H9 (cell line): ENCODE results near the gene POU4F3. TPM values are rescaled to one million over a fixed set of nuclear protein-coding genes. Genes with fewer than 3 reads are reported as not detected.

ENCODE experiments used
- DNase-seq: peaks from one replicate; pipeline ENCODE4 v3.0.0-alpha.2; 2017
- H2AFZ ChIP-seq: one replicate; pipeline ENCODE4 v1.6.1; 2013; ENCODE audit warnings: mild to moderate bottlenecking, low read length, control low read depth, moderate library complexity
- H2AK5ac ChIP-seq: 2 replicates; pipeline ENCODE4 v1.6.1; 2013; ENCODE audit warnings: low read length, control low read depth, mixed read lengths; ENCODE audit not compliant: insufficient read length
- H2BK120ac ChIP-seq: one replicate; pipeline ENCODE4 v1.6.1; 2013; ENCODE audit warnings: low read depth, mild to moderate bottlenecking, low read length, control low read depth, inconsistent platforms; ENCODE audit not compliant: poor library complexity, severe bottlenecking
- H2BK12ac ChIP-seq: 2 replicates; pipeline ENCODE4 v1.6.1; 2013; ENCODE audit warnings: low read length, control low read depth, mixed read lengths, low read depth; ENCODE audit not compliant: insufficient read length
- H2BK15ac ChIP-seq: 2 replicates; pipeline ENCODE4 v1.6.1; 2013; ENCODE audit warnings: low read depth, low read length, control low read depth
- H2BK20ac ChIP-seq: one replicate; pipeline ENCODE4 v1.6.1; 2013; ENCODE audit warnings: low read depth, mild to moderate bottlenecking, low read length, control low read depth, inconsistent platforms; ENCODE audit not compliant: poor library complexity, severe bottlenecking
- H2BK5ac ChIP-seq: 2 replicates; pipeline ENCODE4 v1.6.1; 2013; ENCODE audit warnings: low read length, control low read depth, mixed read lengths; ENCODE audit not compliant: insufficient read length
- H3K14ac ChIP-seq: 2 replicates; pipeline ENCODE4 v1.6.1; 2013; ENCODE audit warnings: low read length, control low read depth; ENCODE audit not compliant: insufficient read depth
- H3K18ac ChIP-seq: 2 replicates; pipeline ENCODE4 v1.6.1; 2013; ENCODE audit warnings: low read depth, mild to moderate bottlenecking, mixed read lengths, low read length, control low read depth; ENCODE audit not compliant: insufficient read length
- H3K23ac ChIP-seq: 2 replicates; pipeline ENCODE4 v1.6.1; 2013; ENCODE audit warnings: low read length, control low read depth, mixed read lengths, low read depth; ENCODE audit not compliant: insufficient read length
- H3K23me2 ChIP-seq: 2 replicates; pipeline ENCODE4 v1.6.1; 2013; ENCODE audit warnings: low read depth, mild to moderate bottlenecking, mixed read lengths, low read length, control low read depth; ENCODE audit not compliant: insufficient read length, poor library complexity, severe bottlenecking
- H3K27ac ChIP-seq: 2 replicates; pipeline ENCODE4 v1.5.1; 2013; ENCODE audit warnings: low read length, control low read depth, mixed read lengths, low read depth; ENCODE audit not compliant: insufficient read length
- H3K27me3 ChIP-seq: 2 replicates; pipeline ENCODE4 v1.6.1; 2013; ENCODE audit warnings: low read length, control low read depth, inconsistent platforms; ENCODE audit not compliant: insufficient read depth
- H3K4ac ChIP-seq: 2 replicates; pipeline ENCODE4 v1.6.1; 2013; ENCODE audit warnings: low read depth, mild to moderate bottlenecking, control low read depth, inconsistent platforms, low read length, moderate library complexity
- H3K4me1 ChIP-seq: 2 replicates; pipeline ENCODE4 v1.6.1; 2013; ENCODE audit warnings: low read length, control low read depth, inconsistent platforms; ENCODE audit not compliant: insufficient read depth
- H3K4me2 ChIP-seq: 2 replicates; pipeline ENCODE4 v1.6.1; 2013; ENCODE audit warnings: low read length, control low read depth, mixed read lengths; ENCODE audit not compliant: insufficient read length, insufficient read depth
- H3K56ac ChIP-seq: 2 replicates; pipeline ENCODE4 v1.6.1; 2013; ENCODE audit warnings: low read depth, mild to moderate bottlenecking, mixed read lengths, low read length, control low read depth; ENCODE audit not compliant: insufficient read length
- H3K79me1 ChIP-seq: 2 replicates; pipeline ENCODE4 v1.6.1; 2013; ENCODE audit warnings: low read depth, mild to moderate bottlenecking, moderate library complexity, low read length, control low read depth, inconsistent platforms; ENCODE audit not compliant: insufficient read depth, poor library complexity, severe bottlenecking
- H3K79me2 ChIP-seq: 2 replicates; pipeline ENCODE4 v1.6.1; 2013; ENCODE audit warnings: low read length, control low read depth, inconsistent platforms; ENCODE audit not compliant: insufficient read depth
- H3K9ac ChIP-seq: 2 replicates; pipeline ENCODE4 v1.6.1; 2013; ENCODE audit warnings: low read length, control low read depth, mixed read lengths; ENCODE audit not compliant: insufficient read length; ENCODE audit errors: extremely low read depth
- H3K9me3 ChIP-seq: one replicate; pipeline ENCODE4 v1.6.1; 2013; ENCODE audit warnings: low read depth, low read length, inconsistent platforms; ENCODE audit not compliant: control insufficient read depth
- H3T11ph ChIP-seq: one replicate; pipeline ENCODE4 v1.6.1; 2013; ENCODE audit warnings: mild to moderate bottlenecking, low read length, control low read depth, inconsistent platforms
- H4K20me1 ChIP-seq: one replicate; pipeline ENCODE4 v1.6.1; 2013; ENCODE audit not compliant: control insufficient read depth, insufficient read length, insufficient read depth
- H4K5ac ChIP-seq: 2 replicates; pipeline ENCODE4 v1.6.1; 2013; ENCODE audit warnings: low read depth, mild to moderate bottlenecking, mixed read lengths, low read length, control low read depth; ENCODE audit not compliant: insufficient read length
- H4K8ac ChIP-seq: replicated peaks from 2 replicates; pipeline ENCODE4 v1.6.1; 2013; ENCODE audit warnings: low read length, control low read depth, mixed read lengths, low read depth; ENCODE audit not compliant: insufficient read length
- H4K91ac ChIP-seq: 2 replicates; pipeline ENCODE4 v1.6.1; 2013; ENCODE audit warnings: low read depth, mild to moderate bottlenecking, moderate library complexity, mixed read lengths, low read length, control low read depth; ENCODE audit not compliant: insufficient read length
- H3K27ac Mint-ChIP-seq, 3 experiments: 2 replicates in 2 of 3; 3 replicates in 1 of 3; pipeline ENCODE4 v1.8.0; 2020 to 2021; ENCODE audit warnings: mixed read lengths in 3 of 3, mild to moderate bottlenecking in 1 of 3, moderate library complexity in 1 of 3
- H3K27me3 Mint-ChIP-seq: 2 replicates; pipeline ENCODE4 v1.8.0; 2021; ENCODE audit warnings: low read depth, mild to moderate bottlenecking, moderate library complexity, mixed read lengths
- H3K36me3 Mint-ChIP-seq, 3 experiments: 2 replicates in 2 of 3; 3 replicates in 1 of 3; pipeline ENCODE4 v1.8.0; 2020 to 2021; ENCODE audit warnings: low read depth in 3 of 3, mixed read lengths in 3 of 3; ENCODE audit not compliant: insufficient read depth in 1 of 3
- H3K4me1 Mint-ChIP-seq, 2 experiments: 2 replicates each; pipeline ENCODE4 v1.8.0; 2020; ENCODE audit warnings: mixed read lengths in 2 of 2
- H3K4me3 Mint-ChIP-seq, 2 experiments: 2 replicates in 1 of 2; 3 replicates in 1 of 2; pipeline ENCODE4 v1.8.0; 2020 to 2021; ENCODE audit warnings: mild to moderate bottlenecking in 2 of 2, mixed read lengths in 2 of 2, moderate library complexity in 1 of 2
- H3K9me3 Mint-ChIP-seq, 2 experiments: 2 replicates in 1 of 2; 3 replicates in 1 of 2; pipeline ENCODE4 v1.8.0; 2020; ENCODE audit warnings: mild to moderate bottlenecking in 2 of 2, mixed read lengths in 2 of 2, moderate library complexity in 1 of 2
- CTCF ChIP-seq: fragments of 200-600 bp; sonication (generic); conservative IDR thresholded peaks from 3 replicates; pipeline ENCODE4 v1.8.0; 2021; ENCODE audit warnings: antibody characterized with exemption, mild to moderate bottlenecking
- WGBS: extraction: QIAGEN DNeasy Blood & Tissue Kit; methylation state at CpG from one replicate; pipeline ENCODE4 v1.1.7; 2013; ENCODE audit warnings: missing lambda C conversion rate, low lambda C conversion rate, mixed read lengths; ENCODE audit not compliant: insufficient read length; ENCODE audit errors: extremely low coverage; 5-methylcytosine and 5-hydroxymethylcytosine counted together
- long read RNA-seq: library from polyadenylated mRNA; unstranded; transcript quantifications from one replicate; pipeline ENCODE4 v2.0.0, GENCODE V29; 2020
- total RNA-seq: library from RNA; stranded (reverse); gene quantifications from 2 replicates; pipeline ENCODE4 v1.2.1, GENCODE V29; 2021

POU4F3 gene
- total RNA-seq: not detected in 2 replicates
- long read RNA-seq: 0 reads

- Histone ChIP-seq H2AK5ac (no peak within 1 kb of the TSS), H3K56ac (no peak within 1 kb of the TSS), H4K8ac (no peak within 1 kb of the TSS), H4K20me1 (peaks cover 2% of the 10 kb centered on the region), H2BK120ac (no peak within 1 kb of the TSS), H3K23ac (no peak within 1 kb of the TSS), H3K79me1 (no peaks in the 10 kb centered on the region), H4K91ac (no peak within 1 kb of the TSS), H2BK12ac (no peak within 1 kb of the TSS), H3K27me3 (peaks cover 96% of the 10 kb centered on the region), H3K4me1 (peaks cover 2% of the 10 kb centered on the region; the same call in 1 of the 2 replicates), H3K9me3 (no peaks in the 10 kb centered on the region), H3K79me2 (no peaks in the 10 kb centered on the region), H2AFZ (no peak within 1 kb of the TSS), H3K9ac (no peak within 1 kb of the TSS), H3T11ph (no peak within 1 kb of the TSS), H2BK20ac (no peak within 1 kb of the TSS), H3K14ac (no peak within 1 kb of the TSS), H4K5ac (no peak within 1 kb of the TSS), H3K4ac (no peak within 1 kb of the TSS), H3K18ac (no peak within 1 kb of the TSS), H3K27ac (no peak within 1 kb of the TSS), H2BK15ac (no peak within 1 kb of the TSS), H2BK5ac (no peak within 1 kb of the TSS), H3K4me2 (peak within 1 kb of the TSS; percentile 50), H3K23me2 (peaks cover 2% of the 10 kb centered on the region)
- H3K9me3 Mint-ChIP-seq: peaks cover 5 to 10% of the 10 kb centered on the region in 2 experiments; a peak in 4 of 5 replicates
- H3K27ac Mint-ChIP-seq: no peak within 1 kb of the TSS; a peak in 1 of 7 replicates
- H3K4me1 Mint-ChIP-seq: peaks cover 36 to 53% of the 10 kb centered on the region in 2 experiments
- peak within 1 kb of the TSS; percentile 64 to 90 for H3K4me3 Mint-ChIP-seq
- H3K27me3 Mint-ChIP-seq: peaks cover 100% of the 10 kb centered on the region
- TF ChIP-seq CTCF: no peak
- H3K36me3 Mint-ChIP-seq: peaks cover 0 to 2% (median 0%) of the 10 kb centered on the region in 3 experiments; a peak in 2 of 7 replicates
- whole genome bisulfite sequencing: no CpG with 5 or more reads among the region's 70 CpGs
- peak; percentile 77 for DNase-seq
These were observed at the start of gene POU4F3 for GRCh38 chr5:146338774-146339714. Gene POU4F3, plus strand, starts transcription at chr5:146338839. Its CDS starts 274 bp downstream, at chr5:146339113.
